Measurements from ENCODE around the gene C16orf96. TPM values are rescaled to one million over a fixed set of nuclear protein-coding genes. Genes with fewer than 3 reads are reported as not detected.

Gene C16orf96
- total and polyA plus RNA-seq, 2 of the 8 experiments (the other 6 are each of a cell fraction or from before 2014, with no cell fraction given) = 1.0 to 1.3 TPM

- H2BK5ac ChIP-seq (ENCODE audit: low read depth, low read length) = no peak overlapping the region; the same call in 1 of the 2 replicates
- H2BK20ac ChIP-seq (ENCODE audit: low read length) = no peak overlapping the region
- H3K27ac ChIP-seq (ENCODE audit: low read depth, low read length) = no peak overlapping the region
- H4K91ac ChIP-seq (replicated peaks; ENCODE audit: insufficient read length, low read length) = no peak overlapping the region
- ChIA-PET POLR2A (ENCODE audit: partially characterized antibody) (no interaction called here), CTCF (ENCODE audit: partially characterized antibody) (interaction anchor here (0.8 to 5.3 kb wide), 2 partner anchors 10 to 16 kb away, joined by 3 to 18 read pairs; partner anchors contain the start of gene MGRN1)
- H4K20me1 ChIP-seq (replicated peaks in 1 of 2; ENCODE audit: control insufficient read depth in 1 of 2, insufficient read depth in 2 of 2, low read length in 2 of 2) = peaks cover 7 to 24% of the 10 kb centered on the region in 2 experiments
- H2BK15ac ChIP-seq (ENCODE audit: low read length) = no peak overlapping the region
- H3K4me3 ChIP-seq (ENCODE audit: extremely low read depth in 1 of 4, insufficient read depth in 2 of 4, low read depth in 3 of 4, low read length in 4 of 4) = no peak overlapping the region
- H3K79me1 ChIP-seq (ENCODE audit: low read depth, low read length) = peaks cover 18% of the 10 kb centered on the region
- H2BK12ac ChIP-seq (ENCODE audit: low read depth, low read length) = no peak overlapping the region
- peak overlapping the region; percentile 35; the same call in 1 of the 2 replicates for H4K8ac ChIP-seq (ENCODE audit: extremely low read depth, insufficient read depth, low read length)
- H3K23me2 ChIP-seq (ENCODE audit: low read depth, low read length) = no peaks in the 10 kb centered on the region
- 94% methylated on average over 25 of the region's 27 CpGs; no CpG with 5 or more reads in 1 of the 2 experiments for whole genome bisulfite sequencing, 2 experiments (ENCODE audit: extremely low coverage in 1 of 2, insufficient coverage in 1 of 2, insufficient read length in 1 of 2, insufficient replicate concordance in 2 of 2, low coverage in 1 of 2, low lambda C conversion rate in 2 of 2, missing lambda C conversion rate in 1 of 2)
- no peak overlapping the region for H3K56ac ChIP-seq (replicated peaks; ENCODE audit: insufficient read length, low read depth, low read length)
- no peak for FAIRE-seq
- H2AFZ ChIP-seq (ENCODE audit: low read length) = no peak overlapping the region
- H3K4me2 ChIP-seq (ENCODE audit: insufficient read depth in 1 of 2, low read depth in 2 of 2, low read length in 2 of 2) = no peak overlapping the region
- peaks cover 0 to 2% (median 0%) of the 10 kb centered on the region in 4 experiments; a peak in 2 of 8 replicates for H3K36me3 ChIP-seq (ENCODE audit: control insufficient read depth in 2 of 4, insufficient read depth in 4 of 4, low read length in 3 of 4)
- peaks cover 0 to 80% of the 10 kb centered on the region in 2 experiments; a peak in 2 of 4 replicates for H3K79me2 ChIP-seq (ENCODE audit: control insufficient read depth in 1 of 2, insufficient read depth in 2 of 2, low read length in 2 of 2)
- TF ChIP-seq HDAC2 (IDR thresholded peaks at IDR 0.05; ENCODE audit: borderline replicate concordance in 1 of 2, low read depth in 2 of 2, low read length in 2 of 2) = no peak
- TF ChIP-seq YY1 (IDR thresholded peaks at IDR 0.05; ENCODE audit: low read depth, low read length) = no peak
- TF ChIP-seq RFX5 (IDR thresholded peaks at IDR 0.05; ENCODE audit: borderline replicate concordance, low read depth, low read length) = no peak
- TF ChIP-seq SP1 (IDR thresholded peaks at IDR 0.05; ENCODE audit: low read depth, low read length) = no peak
- TF ChIP-seq KDM4A (IDR thresholded peaks at IDR 0.05; ENCODE audit: low read depth, low read length, severe bottlenecking) = no peak
- no peak for TF ChIP-seq CTBP2 (IDR thresholded peaks at IDR 0.05; ENCODE audit: borderline replicate concordance, insufficient read depth, insufficient read length, low read length)
- TF ChIP-seq SAP30 (IDR thresholded peaks at IDR 0.05; ENCODE audit: insufficient read depth, insufficient replicate concordance, low read length) = no peak
- TF ChIP-seq CEBPB (IDR thresholded peaks at IDR 0.05; ENCODE audit: low read depth, low read length) = no peak
- no peak for TF ChIP-seq SUZ12 (IDR thresholded peaks at IDR 0.05; ENCODE audit: low read length)
- TF ChIP-seq TEAD4 (IDR thresholded peaks at IDR 0.05; ENCODE audit: low read depth, low read length) = no peak
- no peak for TF ChIP-seq TBP (IDR thresholded peaks at IDR 0.05; ENCODE audit: low read depth, low read length)
- no peaks in the 10 kb centered on the region for H3K9me3 ChIP-seq (ENCODE audit: insufficient read depth in 2 of 2, low read depth in 1 of 2, low read length in 1 of 2)
- H3K27me3 ChIP-seq (replicated peaks in 1 of 4; ENCODE audit: control insufficient read depth in 3 of 4, extremely low read depth in 1 of 4, insufficient read depth in 3 of 4, low read length in 3 of 4) = no peaks in the 10 kb centered on the region; a peak in 1 of 7 replicates
- no peak overlapping the region for H4K5ac ChIP-seq (ENCODE audit: insufficient read length, low read depth, low read length)
- no peak overlapping the region for H3K18ac ChIP-seq (ENCODE audit: extremely low read depth, low read length)
- no peak for DNase-seq (ENCODE audit: low read depth in 1 of 2, low spot score in 2 of 2)
- H3K9ac ChIP-seq (replicated peaks in 1 of 4; ENCODE audit: extremely low read depth in 1 of 4, low read depth in 3 of 4, low read length in 3 of 4) = no peak overlapping the region
- H3K4me1 ChIP-seq (replicated peaks in 1 of 4; ENCODE audit: control insufficient read depth in 3 of 4, insufficient read depth in 4 of 4, low read length in 3 of 4) = no peaks in the 10 kb centered on the region
- no peak overlapping the region for H3K14ac ChIP-seq (ENCODE audit: insufficient read length)
- no peak overlapping the region for H3K4ac ChIP-seq (replicated peaks; ENCODE audit: insufficient read length, low read depth, low read length)
- no peak overlapping the region for H3K23ac ChIP-seq (ENCODE audit: insufficient read length)
- no peak overlapping the region for H2BK120ac ChIP-seq (replicated peaks; ENCODE audit: low read depth, low read length)
- no peak overlapping the region for H2AK5ac ChIP-seq (ENCODE audit: low read depth, low read length)
These were observed 83.9 kb downstream of the C16orf96 start for GRCh38 chr16:4639899-4640509.

All from H1 (cell line).